GM12875 (cell line): ENCODE measurements around the gene PIK3C2G.

Experiments
- H3K4me3 ChIP-seq: one replicate; pipeline ENCODE4 v1.5.1; 2011; ENCODE audit warnings: low read depth, low read length, control low read depth
- TF ChIP-seq, protein P1 (sequence below): IDR thresholded peaks from 2 replicates; pipeline ENCODE4 v1.5.1; 2011; ENCODE audit warnings: low read depth, mild to moderate bottlenecking, control low read depth, inconsistent platforms, low read length, moderate library complexity, borderline replicate concordance; ENCODE audit not compliant: insufficient read depth

Gene PIK3C2G, protein sequence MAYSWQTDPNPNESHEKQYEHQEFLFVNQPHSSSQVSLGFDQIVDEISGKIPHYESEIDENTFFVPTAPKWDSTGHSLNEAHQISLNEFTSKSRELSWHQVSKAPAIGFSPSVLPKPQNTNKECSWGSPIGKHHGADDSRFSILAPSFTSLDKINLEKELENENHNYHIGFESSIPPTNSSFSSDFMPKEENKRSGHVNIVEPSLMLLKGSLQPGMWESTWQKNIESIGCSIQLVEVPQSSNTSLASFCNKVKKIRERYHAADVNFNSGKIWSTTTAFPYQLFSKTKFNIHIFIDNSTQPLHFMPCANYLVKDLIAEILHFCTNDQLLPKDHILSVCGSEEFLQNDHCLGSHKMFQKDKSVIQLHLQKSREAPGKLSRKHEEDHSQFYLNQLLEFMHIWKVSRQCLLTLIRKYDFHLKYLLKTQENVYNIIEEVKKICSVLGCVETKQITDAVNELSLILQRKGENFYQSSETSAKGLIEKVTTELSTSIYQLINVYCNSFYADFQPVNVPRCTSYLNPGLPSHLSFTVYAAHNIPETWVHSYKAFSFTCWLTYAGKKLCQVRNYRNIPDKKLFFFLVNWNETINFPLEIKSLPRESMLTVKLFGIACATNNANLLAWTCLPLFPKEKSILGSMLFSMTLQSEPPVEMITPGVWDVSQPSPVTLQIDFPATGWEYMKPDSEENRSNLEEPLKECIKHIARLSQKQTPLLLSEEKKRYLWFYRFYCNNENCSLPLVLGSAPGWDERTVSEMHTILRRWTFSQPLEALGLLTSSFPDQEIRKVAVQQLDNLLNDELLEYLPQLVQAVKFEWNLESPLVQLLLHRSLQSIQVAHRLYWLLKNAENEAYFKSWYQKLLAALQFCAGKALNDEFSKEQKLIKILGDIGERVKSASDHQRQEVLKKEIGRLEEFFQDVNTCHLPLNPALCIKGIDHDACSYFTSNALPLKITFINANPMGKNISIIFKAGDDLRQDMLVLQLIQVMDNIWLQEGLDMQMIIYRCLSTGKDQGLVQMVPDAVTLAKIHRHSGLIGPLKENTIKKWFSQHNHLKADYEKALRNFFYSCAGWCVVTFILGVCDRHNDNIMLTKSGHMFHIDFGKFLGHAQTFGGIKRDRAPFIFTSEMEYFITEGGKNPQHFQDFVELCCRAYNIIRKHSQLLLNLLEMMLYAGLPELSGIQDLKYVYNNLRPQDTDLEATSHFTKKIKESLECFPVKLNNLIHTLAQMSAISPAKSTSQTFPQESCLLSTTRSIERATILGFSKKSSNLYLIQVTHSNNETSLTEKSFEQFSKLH (N-terminal part only)

DNA sequence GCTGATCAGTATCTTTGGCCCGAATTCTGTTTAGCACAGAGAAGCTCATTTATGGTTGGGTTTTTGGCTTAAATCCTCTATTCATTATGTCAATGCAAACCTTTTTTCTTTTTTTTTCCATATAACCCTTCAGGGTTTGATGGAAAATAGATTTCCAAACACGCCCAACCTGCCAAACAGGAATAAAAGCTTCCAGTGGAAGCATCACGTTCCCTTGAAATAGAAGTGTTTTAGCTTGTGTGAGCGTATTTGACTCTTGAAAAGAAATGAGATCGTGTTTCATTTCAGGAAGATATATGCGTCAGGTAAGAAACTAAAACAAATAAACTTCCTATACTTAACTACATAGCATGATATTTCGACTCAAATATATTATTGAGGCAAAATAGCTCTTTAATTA is at the start of gene PIK3C2G:
Gene PIK3C2G (plus strand): TSS at position 246 of the 400 bp plus-strand sequence. CDS start 20,564 bp downstream, outside the sequence.
- H3K4me3 ChIP-seq, result no peak within 1 kb of the TSS
- TF ChIP-seq, protein P1, sequence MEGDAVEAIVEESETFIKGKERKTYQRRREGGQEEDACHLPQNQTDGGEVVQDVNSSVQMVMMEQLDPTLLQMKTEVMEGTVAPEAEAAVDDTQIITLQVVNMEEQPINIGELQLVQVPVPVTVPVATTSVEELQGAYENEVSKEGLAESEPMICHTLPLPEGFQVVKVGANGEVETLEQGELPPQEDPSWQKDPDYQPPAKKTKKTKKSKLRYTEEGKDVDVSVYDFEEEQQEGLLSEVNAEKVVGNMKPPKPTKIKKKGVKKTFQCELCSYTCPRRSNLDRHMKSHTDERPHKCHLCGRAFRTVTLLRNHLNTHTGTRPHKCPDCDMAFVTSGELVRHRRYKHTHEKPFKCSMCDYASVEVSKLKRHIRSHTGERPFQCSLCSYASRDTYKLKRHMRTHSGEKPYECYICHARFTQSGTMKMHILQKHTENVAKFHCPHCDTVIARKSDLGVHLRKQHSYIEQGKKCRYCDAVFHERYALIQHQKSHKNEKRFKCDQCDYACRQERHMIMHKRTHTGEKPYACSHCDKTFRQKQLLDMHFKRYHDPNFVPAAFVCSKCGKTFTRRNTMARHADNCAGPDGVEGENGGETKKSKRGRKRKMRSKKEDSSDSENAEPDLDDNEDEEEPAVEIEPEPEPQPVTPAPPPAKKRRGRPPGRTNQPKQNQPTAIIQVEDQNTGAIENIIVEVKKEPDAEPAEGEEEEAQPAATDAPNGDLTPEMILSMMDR, result no peak

DNA sequence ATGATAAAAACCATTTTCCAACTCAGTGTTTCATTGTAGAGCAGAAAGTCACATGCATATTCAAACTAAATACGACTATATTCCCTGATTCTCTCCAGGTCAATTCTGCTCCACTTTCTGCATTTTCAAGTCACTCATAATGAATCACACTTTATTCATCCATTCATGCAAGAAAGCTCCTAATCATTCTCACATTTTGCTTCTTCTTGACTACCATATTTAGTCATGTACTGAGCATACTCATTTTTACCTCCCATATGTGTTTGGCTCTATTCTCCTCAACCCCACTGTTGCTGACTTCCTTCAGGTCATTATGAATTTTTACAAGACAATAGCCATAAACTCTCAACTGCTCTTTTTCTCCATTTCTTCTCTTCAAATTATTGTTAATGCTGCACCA is 43.4 kb upstream of the PIK3C2G start:
- no peak overlapping the region for H3K4me3 ChIP-seq
- TF ChIP-seq, protein P1, result no peak

DNA sequence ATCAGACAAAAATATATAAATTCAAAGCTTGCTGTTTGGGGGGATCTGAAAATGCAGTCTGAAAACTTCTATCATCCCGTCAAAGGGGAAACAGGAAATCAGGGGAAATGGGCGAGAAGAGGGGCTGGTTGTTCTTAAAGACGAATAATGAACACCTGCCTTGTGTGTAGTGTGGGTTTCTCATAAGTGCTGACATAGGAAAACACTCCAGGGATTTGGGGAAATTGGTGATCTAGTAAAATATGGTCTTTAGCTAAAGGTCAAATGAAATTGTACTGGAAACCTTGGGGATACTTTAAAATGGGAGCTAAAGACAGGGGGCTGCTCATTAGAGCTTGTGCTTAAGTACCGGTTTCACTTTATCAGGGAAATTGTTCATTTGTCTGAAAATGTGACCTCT is 39.6 kb upstream of the PIK3C2G start:
- no peak overlapping the region for H3K4me3 ChIP-seq
- TF ChIP-seq, protein P1, result no peak

DNA sequence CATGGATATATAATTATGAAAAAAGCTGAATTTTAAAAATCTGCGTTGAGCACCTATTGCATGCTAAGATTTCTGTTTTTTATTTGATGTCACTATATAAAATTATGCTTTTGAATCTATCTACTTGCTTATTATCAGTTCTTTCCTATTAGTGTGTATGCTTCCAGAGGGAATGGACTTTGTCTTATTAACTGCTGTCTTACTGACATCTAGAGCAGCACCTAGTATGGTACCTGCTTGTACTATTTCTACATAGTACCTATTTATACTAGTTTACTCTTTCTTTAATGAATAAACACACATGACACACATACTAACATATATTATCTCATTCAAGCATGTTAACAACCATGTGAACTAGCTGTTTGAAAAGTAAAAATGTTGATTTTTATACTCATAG is 38.6 kb upstream of the PIK3C2G start:
- TF ChIP-seq, protein P1, result no peak
- no peak overlapping the region for H3K4me3 ChIP-seq

DNA sequence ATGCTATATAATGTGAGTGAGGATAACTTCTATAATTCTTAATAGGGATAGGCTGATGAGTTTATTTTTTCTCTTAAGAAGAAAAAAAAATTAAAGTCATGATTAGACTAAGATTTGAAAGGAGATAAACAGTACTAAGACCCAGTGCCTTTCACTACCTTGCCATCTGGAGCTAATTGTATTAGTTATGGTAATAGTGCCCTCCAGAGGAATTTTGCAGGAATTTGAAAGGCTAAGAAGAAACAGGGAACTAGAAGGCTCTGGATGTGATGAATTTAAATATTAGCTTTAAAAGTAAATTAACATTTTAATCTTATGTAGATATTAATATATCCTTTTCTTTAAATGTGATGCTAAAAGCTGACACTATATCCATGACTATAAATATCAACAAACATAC is 36.6 kb upstream of the PIK3C2G start:
- H3K4me3 ChIP-seq, result no peak overlapping the region
- TF ChIP-seq, protein P1, result no peak

DNA sequence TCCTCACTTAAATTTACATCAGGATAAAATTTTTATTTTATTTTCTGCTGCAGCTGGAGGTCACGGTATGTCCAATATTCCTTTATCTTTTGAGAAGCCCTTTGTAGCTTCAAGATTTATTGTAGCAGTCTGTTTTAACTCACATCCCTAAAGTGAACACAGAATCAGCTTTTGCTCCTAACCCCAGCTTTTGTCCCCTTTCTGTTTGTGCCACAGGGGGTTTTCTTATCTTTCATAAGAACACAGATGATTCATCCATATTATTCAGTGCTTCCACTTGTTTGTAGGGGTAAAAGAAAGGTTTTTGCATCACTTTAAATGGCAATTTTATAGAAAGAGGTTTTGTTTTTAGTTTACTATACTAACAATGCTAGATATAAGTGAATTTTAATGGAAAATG is 21.8 kb upstream of the PIK3C2G start:
- no peak overlapping the region for H3K4me3 ChIP-seq
- TF ChIP-seq, protein P1, result no peak
